Activated T-cell treated with anti-CD3 and anti-CD28 coated beads, Interleukin-2, amount 50 U/mL, for 48 hours (primary cell): Measurements from ENCODE around the gene SPATA3.
"Not testable (repeated sequence)": the region's sequence is repeated elsewhere in the genome, so short reads cannot be mapped to it uniquely, and the experiment has no call there.

ENCODE experiments used
- DNase-seq, 2 experiments: peaks; one replicate each; pipeline ENCODE4 v3.0.0-alpha.2; 2020

Gene SPATA3

GRCh38 chr2:230999477-230999876 is 3.6 kb downstream of the SPATA3 start:
- DNase-seq, result no peak

- DNase-seq, result no peak
These were observed 4.4 kb downstream of the SPATA3 start for GRCh38 chr2:231000211-231000904.

DNA sequence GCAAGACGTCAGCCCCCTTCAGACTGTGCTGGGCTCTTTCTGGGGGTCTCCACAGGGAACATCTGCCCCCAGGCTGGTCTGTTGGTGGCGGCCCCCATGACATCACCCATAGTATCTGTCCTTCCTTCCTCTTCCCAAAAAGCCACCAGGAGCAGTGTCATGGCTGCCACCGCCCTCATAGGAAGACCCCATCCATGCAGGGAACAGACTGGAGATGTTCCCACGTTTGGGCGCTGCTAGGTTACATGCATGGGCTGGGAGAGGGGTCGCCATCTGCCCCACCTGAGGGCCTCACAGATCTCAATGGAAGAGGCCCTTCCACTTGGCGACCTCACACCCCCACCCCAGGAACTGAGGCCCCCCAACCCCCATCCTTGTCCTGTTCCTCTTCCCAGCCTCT is 5.1 kb downstream of the SPATA3 start:
- DNase-seq, result no peak

DNA sequence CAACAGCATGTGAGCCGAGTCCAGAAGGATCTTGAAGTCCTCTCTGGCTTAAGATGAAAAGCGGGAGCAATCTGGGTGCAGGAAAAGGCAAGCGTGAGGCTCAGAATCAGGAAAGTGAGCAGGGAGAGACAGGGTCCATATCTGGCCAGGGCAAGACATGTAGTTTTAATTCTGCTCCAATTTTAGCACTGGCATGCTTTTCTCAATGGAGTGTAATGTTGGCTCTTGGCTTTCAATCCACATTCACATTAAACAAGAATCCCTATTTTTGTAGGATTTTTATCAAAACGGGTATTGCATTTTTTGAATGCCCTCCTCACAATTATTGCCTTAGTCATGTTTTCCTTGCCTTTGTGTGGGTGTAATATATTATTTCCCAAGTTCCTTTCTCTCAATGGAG is 6.0 kb downstream of the SPATA3 start:
- DNase-seq, result no peak

DNA sequence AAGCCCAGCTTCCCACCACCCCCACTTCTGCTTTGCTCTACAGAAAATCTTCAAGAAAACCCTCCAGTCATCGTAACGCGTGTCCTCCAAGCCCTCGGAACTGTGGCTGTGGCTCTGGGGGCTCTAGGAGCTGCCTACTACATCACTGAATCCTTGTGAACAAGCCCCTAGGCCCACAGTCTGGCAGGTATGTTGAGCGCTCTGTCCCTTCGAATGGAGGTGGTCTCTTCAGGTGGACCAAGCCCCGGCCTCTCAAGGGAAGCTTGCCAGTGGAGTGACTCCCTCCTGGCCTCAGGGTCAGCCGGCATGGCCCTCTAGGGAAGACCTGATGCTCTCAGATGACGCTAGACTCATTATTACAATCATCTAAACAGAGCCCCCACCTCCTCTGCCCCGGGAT is 6.7 kb downstream of the SPATA3 start:
- no peak for DNase-seq

GRCh38 chr2:231003186-231003585 is 7.3 kb downstream of the SPATA3 start:
- DNase-seq, result no peak

- DNase-seq, result not testable (repeated sequence)
These were observed 9.0 kb downstream of the SPATA3 start for GRCh38 chr2:231004930-231005329.

GRCh38 chr2:231007286-231008098 is 11.6 kb downstream of the SPATA3 start:
- no peak for DNase-seq

- DNase-seq, result no peak
These were observed 12.2 kb downstream of the SPATA3 start for GRCh38 chr2:231008131-231008530.

GRCh38 chr2:231009236-231009919 is 13.5 kb downstream of the SPATA3 start:
- no peak for DNase-seq

GRCh38 chr2:231010201-231010730 is 14.3 kb downstream of the SPATA3 start:
- DNase-seq, result no peak

DNA sequence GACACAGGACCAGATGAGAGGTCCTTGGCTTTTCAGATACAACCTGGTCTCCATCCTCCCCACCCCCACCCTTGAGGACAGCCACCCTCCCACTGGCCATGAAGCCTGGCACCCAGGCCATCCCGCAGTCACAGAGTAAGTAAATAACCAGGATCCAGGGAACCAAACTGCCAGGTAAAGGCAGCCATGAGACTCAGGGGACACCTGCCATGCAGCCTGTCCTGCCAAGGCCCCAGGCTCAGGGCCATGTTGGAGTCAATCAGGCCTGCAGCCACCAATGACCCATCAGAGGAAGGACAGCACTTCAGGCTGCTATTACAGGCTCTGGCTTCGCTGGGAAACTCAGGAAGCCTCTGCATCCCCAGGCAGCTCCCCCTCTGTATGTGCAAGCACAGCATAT is 15.6 kb downstream of the SPATA3 start:
- no peak for DNase-seq

DNA sequence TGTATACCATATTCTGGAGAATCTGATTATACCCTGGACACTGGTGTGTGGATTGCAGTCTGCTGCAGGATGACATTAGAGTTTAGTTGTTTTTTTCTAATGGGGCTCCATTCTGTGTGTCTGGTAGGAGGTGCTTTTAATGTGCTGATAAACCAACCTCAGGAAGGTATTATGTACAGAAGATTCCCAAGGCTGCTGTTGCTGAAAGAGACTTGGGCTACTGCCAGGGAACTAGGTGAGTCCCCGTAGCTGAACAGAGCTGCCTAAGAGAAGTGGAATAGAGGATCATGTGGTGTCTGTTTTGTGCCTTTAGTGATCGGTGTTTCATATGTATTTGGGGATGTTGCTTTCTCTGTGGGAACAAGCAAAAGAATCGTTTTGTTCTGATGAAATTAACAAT is 16.5 kb downstream of the SPATA3 start:
- no peak for DNase-seq

DNA sequence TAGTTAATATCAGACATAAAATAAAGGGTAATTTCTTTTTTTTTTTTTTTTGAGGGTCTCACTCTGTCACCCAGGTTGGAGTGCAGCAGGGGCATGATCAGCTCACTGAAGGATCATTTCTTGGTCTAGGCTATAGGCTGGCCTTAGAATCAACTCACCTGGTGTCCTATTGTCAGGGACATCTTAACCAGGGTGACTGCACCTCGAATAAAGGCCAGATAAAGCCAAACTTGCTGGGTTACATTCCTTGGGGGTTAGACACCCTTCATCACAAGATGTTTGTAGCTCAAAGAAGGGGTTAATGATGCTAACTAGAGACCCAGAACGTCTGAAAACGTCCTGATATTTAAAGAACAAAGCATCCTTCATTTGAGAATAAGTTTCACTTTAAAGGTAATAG is 17.9 kb downstream of the SPATA3 start:
- DNase-seq, result no peak

DNA sequence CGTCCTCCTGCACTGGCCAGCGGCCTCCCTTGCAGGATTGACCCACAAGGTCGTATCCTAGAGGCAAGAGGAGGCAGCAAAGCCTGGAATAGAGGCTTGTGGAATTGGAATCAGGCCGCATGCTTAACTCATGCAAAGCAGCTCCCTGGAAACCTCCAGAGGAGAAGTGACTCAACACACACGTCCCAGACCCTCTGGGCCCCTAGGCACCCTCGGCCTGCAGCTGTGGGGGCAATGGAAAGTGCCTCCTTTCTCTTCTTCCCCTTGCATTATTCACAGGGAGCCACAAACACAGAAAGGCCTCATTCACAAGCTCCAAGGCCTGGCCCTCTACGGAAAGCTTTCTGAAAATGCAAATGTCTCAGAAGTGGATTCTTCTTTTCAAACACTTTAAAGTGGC is 19.6 kb downstream of the SPATA3 start:
- no peak for DNase-seq

DNA sequence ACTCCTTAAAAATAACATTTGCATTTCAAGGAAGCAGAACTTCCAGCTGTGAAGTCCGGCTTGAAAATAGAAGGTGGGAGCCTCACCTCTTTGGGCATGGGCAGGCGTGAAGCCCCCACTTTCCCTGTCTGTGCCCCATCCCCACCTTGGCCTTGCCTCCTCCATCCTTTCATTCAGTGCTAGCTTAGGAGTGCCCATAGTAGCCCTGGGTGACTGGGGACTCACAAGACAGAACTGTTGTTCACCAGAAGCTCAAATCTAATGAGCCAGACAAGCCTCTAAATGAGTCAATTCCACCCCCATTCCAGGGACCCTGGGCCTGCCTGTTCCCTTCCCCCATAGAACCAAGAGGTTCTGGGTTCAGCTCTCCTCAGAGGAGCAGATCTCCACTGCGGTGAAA is 20.0 kb downstream of the SPATA3 start:
- DNase-seq, result no peak

DNA sequence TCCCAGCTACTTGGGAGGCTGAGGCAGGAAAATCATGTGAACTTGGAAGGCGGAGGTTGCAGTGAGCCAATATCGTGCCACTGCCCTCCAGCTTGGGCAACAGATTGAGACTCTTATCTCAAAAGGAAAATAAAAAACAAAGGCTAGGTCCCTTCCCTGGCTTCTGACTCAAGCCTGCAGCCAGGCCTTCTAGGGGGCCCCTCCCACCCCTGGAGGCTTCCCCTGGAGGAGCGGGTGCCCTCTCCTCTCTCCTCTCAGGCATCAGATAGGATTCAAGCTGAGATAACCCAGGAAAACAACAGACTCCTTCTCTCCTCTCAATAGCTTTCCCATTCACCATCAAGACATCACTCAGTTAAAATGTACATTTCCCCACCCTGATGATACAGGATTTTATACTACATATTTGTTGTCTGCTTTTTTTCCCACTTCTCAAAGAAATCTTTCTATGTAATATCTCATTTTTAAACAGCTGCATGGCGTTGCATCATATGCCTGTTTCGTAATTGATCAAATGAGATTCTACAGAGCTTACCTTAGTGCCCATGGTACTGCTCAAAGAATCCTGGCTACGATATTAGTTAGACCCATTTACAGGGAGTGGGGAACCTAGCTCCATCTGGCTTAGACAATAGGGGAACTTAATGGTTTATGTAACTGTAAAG is 20.8 kb downstream of the SPATA3 start:
- DNase-seq, result no peak

GRCh38 chr2:231017231-231017598 is 21.3 kb downstream of the SPATA3 start:
- no peak for DNase-seq

DNA sequence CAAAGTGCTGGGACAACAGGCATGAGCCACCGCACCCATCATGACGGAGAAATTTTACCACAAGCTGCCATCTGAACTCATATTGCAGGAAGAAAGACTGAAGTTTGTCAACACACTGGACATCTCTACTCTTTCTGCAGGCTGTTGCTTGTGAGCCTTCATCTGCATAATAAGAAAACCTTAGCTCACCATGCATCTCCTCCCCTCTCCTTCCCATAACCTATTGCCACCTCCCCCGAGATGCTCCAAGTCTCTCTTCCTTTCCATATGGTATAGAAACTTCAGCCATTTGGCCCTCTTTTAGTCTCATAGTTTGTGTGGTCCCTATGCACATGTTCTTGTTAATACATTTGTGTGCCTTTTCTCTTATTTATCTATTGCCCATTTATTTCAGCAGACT is 22.3 kb downstream of the SPATA3 start:
- DNase-seq, result no peak

DNA sequence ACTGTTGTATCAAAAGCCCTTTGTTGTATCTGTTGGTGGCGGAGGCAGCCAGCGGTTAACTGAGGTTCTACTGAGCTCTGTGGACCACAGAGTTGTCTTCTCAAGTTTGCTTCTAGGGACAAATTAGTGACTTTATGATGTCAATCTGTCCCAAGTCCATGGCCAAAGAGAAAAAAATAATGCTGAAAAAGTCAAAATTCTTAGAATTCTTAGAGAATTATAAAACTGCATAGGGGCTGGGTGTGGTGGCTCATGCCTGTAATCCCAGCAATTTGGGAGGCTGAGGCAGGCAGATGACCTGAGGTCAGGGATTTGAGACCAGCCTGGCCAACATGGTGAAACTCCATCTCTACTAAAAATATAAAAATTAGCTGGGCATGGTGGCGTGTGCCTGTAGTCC is 29.1 kb downstream of the SPATA3 start:
- DNase-seq, result not testable (repeated sequence)

DNA sequence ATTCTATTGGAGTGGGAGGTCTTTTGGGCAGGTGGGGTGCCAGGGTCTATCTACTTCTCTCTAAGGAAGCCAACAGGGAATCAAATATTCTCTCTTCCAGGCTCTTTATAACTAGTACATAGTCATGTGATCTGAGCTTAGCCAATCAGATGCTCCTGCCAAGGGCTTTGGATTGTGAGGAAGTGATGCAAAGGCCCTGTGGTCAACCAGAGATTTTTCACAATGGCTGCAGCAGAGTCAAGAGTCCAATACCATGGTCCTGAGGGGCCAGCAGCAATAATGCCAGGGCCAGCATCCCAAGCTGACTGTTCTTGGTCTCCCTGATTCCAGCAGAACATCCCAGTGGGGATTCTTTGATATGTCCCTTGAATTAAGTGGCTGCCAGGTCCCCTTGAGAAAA is 33.0 kb downstream of the SPATA3 start:
- DNase-seq, result no peak

DNA sequence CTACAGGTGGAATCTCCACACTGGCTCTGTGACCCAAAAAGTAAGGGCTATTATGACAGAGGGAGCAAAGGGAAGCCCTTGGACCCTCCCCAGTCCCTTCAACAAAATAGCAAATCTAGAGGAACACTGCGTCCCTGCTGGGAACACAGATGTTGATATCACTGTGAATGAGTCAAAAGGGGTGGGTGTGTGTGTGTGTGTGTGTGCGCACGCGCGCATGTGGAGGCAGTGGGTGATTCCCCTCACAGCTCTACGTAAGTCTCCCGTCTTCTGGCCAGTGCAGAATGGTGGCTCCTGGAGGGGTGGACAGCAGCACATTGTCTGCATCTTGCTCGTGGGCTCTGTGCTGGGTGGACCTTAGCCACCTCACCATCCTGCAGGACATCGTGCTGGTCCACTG is 33.6 kb downstream of the SPATA3 start:
- DNase-seq, result no peak

GRCh38 chr2:231030725-231031124 is 34.8 kb downstream of the SPATA3 start:
- no peak for DNase-seq
